HG03025 (cell line): ENCODE data around the gene ALG11.
"Not testable (repeated sequence)": the region's sequence is repeated elsewhere in the genome, so short reads cannot be mapped to it uniquely, and the experiment has no call there.

Source experiments
- ATAC-seq: cut with Tn5 transposase; IDR thresholded peaks from one replicate; pipeline ENCODE4 v1.9.1; 2021; ENCODE audit warnings: mild to moderate bottlenecking, moderate library complexity; ENCODE audit not compliant: unreplicated experiment, low FRiP score

The ALG11 gene

GRCh38 chr13:52011632-52012511 lies at the start of gene ALG11:
Gene ALG11 (plus strand): TSS chr13:52012398. CDS start chr13:52012419, 21 bp downstream.
- peak; percentile 99 for ATAC-seq

GRCh38 chr13:51966186-51966585 lies 46.0 kb upstream of the ALG11 start:
- no peak for ATAC-seq

- ATAC-seq, result no peak
Observed at GRCh38 chr13:51967482-51968446, 44.4 kb upstream of the ALG11 start.

- ATAC-seq, result no peak
Observed at GRCh38 chr13:51970349-51970748, 41.8 kb upstream of the ALG11 start.

DNA sequence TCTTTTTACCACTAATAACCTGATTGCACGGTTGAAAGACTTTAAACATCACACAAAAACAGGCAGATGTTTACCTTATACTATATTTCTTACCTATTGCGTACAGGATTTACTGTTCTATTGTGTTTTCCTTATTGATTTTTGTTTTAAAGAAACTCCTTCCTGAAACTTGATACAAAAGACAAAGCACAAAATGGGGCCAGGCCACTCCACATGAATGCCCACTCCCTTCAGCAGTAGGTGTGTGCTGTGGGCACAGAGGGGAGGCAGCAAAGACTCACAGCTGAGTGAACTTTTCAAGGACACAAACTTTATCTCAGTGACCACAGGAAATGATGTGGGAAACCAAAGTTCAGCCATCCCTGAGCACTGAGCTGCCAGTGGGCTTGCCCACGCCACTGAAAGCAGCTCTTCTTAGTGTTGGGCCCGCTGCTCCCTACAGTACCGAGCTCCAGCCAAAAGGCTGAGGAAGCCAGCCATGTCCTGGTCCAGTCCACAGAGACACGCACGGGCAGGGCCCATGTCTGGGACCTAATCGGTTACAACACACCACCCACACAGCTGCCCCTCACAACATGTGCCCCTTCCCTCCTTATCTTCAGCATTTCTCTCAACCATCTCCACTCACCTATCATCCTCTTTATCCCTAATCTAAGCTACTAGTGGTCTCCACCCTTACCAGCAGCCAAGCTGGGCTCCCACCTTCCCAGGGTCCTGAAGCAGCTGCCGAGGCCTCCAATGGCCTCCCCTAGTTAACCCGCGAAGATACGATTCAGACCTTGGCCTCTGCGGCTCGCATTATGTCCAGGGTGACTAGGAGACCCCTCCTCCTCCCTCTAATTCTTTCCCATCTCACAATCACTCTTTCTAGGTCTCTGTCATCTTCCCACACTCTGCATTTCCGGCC lies 40.4 kb upstream of the ALG11 start:
- no peak for ATAC-seq

DNA sequence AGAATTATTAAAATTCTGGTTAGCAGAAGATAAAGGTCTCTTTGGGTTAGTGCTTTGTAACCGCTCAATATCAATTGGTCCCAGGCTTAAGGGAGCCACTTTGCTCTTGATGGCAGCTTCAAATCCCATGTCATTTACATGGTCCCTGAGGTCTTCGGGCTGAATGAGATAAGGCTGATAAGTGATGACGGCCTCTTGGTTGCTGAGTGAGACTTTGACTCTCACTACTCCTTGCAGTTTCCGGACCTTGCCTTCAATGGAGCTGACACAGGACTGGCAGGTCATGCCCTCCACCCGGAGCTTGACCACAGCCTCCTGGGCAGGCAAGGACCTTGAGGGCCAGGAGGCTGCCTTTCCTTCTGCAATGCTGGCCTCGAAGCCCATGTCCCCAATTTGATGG lies 37.7 kb upstream of the ALG11 start:
- ATAC-seq, result no peak

DNA sequence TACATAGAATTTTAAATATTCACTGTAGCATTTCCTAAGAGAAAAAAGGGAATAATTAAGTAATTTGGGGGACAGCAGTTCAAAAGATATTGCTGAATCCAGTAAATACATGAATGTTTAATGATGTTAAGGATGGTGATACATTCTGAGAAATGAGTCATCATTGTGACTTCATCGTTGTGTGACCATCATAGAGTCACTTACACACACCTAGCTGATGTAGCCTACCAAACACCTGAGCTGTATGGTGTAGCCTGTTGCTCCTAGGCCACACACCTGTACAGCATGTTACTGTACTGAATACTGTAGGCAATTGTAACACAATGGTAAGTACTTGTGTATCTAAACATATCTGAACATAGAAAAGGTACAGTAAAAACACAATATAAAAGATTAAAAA lies 35.8 kb upstream of the ALG11 start:
- ATAC-seq, result no peak

DNA sequence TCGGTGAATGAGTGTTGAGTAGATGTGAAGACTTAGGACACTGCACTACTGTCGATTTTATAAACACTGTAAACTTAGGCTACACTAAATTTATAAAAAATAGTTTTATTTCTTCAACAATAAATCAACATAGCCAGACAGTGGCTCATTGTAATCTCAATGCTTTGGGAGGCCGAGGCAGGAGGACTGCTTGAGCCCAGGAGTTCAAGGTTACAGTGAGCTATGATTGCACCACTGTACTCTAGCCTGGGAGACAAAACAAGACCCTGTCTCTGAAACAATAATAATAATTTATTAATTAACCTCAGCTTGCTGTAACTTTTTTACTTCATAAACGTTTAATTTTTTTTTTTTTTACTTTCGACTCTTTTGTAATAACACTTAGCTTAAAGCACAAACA lies 35.3 kb upstream of the ALG11 start:
- no peak for ATAC-seq

DNA sequence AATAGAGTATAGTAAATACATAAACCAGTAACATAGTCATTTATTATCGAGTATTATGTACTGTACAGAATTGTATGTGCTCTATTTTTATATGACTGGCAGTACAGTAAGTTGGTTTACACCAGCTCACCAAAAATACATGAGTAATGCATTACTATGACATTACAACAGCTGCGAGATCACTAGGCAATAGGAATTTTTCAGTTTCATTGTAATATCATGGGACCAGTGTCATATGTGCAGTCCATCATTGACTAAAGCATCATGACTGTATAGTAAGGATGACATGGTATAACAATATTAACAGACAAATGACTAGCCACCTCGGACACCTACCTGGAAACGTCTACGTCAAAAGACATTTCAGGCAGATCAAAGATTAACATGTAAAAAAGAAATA lies 34.6 kb upstream of the ALG11 start:
- ATAC-seq, result no peak

DNA sequence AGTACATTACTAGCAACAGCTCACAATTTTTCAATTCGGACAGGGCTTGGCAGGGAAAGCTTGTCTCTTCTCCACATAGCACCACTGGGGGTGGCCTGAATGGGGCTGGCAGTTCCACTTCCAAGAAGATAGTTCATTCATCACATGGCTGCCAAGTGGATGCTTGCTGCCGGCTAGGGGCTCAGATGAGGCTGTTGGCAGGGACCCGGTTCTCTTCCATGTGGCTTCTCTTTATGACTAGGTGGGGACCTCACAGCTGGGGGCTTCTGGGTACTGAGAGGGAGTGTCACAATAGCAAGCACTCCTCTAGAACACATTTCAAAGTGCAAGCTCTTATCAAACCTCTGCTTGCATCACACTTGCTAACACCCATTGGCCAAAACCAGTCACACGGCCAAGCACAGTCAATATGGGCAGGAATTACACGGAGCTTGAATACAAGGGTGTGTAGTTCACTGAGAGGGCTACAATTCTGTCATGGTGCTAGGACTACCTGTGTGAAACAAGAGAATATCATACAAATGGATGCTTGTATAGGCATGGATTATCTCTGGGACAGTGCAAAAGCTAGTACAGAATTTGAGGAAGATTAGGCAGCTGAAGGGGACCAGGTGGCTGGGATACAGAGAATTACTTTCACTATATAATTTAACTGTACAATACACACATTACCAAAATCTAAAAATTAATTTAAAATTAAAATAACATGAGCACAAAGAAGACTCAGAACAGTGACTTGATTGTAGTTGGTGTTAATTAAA lies 33.2 kb upstream of the ALG11 start:
- ATAC-seq, result no peak

GRCh38 chr13:51980908-51981307 lies 31.3 kb upstream of the ALG11 start:
- ATAC-seq, result no peak

DNA sequence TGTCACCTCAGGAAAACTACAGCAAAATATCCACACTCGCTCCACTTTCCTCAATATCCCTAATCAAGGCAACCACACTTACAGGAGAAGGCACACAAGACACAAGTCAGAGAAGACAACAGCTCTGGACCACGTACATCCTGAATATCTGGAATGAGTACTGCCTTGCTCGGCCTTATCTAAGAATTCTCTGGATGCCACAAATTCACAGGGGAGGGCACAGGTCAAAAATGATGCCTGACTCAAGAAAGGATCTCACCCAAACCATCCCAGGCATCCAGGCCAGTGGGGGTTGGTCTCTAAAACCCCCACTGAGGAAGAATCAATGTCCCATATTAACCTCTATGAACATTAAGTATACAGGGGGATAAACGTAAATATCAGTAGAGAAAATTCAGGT lies 30.8 kb upstream of the ALG11 start:
- no peak for ATAC-seq

GRCh38 chr13:51983292-51983691 lies 28.9 kb upstream of the ALG11 start:
- ATAC-seq, result not testable (repeated sequence)

- not testable (repeated sequence) for ATAC-seq
Observed at GRCh38 chr13:51984904-51985303, 27.3 kb upstream of the ALG11 start.

GRCh38 chr13:51988988-51989618 lies 23.1 kb upstream of the ALG11 start:
- no peak for ATAC-seq

DNA sequence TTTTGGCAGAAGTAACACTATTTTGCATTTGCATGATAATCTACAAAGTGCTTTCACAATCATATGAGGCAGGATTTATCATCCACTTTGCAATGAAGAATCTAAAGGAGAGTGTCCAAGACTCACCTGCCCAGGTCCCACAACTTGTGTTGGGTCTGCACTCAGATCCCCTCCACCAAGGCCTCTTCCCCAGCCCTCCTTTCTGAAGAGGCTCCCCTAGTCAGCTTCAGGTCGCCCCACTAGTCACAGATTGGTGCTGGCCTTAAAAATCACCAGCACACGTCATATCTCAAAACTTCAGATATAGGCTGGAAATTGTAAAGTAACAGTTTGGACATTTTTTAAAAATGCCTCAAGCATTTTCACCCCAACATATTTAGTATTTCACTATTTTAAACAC lies 18.5 kb upstream of the ALG11 start:
- ATAC-seq, result no peak

- ATAC-seq, result no peak
Observed at GRCh38 chr13:51995677-51996551, 16.3 kb upstream of the ALG11 start.

- no peak for ATAC-seq
Observed at GRCh38 chr13:51996641-51997040, 15.6 kb upstream of the ALG11 start.
